Measurements from ENCODE around the gene CLK2. TPM values are rescaled to one million over a fixed set of nuclear protein-coding genes. Genes with fewer than 3 reads are reported as not detected.
A peak's percentile ranks its signal among the peaks of the same experiment; 100 is the strongest.
"Not testable (repeated sequence)": the region's sequence is repeated elsewhere in the genome, so short reads cannot be mapped to it uniquely, and the experiment has no call there.

Gene CLK2
- total RNA-seq, 2 donors from 2014 or later = 54.8 to 57.8 TPM

DNA sequence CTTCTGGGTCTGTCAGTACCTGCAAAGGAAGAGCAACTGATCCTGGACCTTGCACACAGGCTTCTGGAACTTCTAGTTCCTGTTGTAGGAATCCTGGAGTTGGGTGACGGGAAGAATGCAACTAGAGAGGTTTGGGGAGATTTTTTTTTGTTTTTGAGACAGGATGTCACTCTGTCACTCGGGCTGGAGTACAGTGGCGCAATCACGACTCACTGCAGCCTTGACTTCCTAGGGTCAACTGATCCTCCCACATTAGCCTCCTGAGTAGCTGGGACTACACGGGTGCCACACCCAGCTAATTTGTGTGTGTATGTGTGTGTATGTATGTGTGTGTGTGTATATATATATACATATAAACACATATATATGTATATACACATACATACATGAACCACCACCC lies 36.9 kb downstream of the CLK2 start:
- H3K27me3 Mint-ChIP-seq = no peaks in the 10 kb centered on the region
- H3K27ac Mint-ChIP-seq = peak overlapping the region; percentile 67
- H3K4me3 Mint-ChIP-seq = no peak overlapping the region
- DNase-seq (no peak), ATAC-seq (no peak)
- H3K36me3 Mint-ChIP-seq (ENCODE audit: low read depth) = no peaks in the 10 kb centered on the region
- H3K9me3 ChIP-seq (ENCODE audit: control insufficient read depth, low read length, poor library complexity, severe bottlenecking) = no peaks in the 10 kb centered on the region
- peaks cover 24% of the 10 kb centered on the region for H3K4me1 Mint-ChIP-seq

DNA sequence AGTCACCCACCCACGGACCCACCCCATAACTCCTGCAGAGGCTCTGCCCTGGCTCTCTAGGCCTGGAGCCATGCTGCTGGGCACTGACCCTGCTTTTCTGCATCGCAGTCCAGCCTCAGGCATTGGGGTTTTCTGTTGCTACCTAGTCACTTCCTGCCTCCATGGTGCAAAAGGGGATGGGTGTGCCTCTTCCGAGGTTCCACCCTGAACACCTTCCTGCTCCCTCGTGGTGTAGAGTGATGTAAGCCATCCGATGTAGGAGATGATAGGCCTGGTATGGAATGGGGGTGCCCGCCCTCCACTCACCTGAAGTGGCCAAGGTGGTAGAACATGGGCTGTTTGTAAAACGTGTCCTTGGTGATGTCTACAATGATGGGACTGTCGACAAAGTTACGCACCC lies 37.9 kb downstream of the CLK2 start:
- Mint-ChIP-seq H3K4me3 (peak overlapping the region; percentile 58), H3K4me1 (peaks cover 15% of the 10 kb centered on the region), H3K27ac (peak overlapping the region; percentile 67)
- H3K27me3 Mint-ChIP-seq; H3K36me3 Mint-ChIP-seq (ENCODE audit: low read depth); H3K9me3 ChIP-seq (ENCODE audit: control insufficient read depth, low read length, poor library complexity, severe bottlenecking); DNase-seq: not testable (repeated sequence)
- ATAC-seq = peak; percentile 89

DNA sequence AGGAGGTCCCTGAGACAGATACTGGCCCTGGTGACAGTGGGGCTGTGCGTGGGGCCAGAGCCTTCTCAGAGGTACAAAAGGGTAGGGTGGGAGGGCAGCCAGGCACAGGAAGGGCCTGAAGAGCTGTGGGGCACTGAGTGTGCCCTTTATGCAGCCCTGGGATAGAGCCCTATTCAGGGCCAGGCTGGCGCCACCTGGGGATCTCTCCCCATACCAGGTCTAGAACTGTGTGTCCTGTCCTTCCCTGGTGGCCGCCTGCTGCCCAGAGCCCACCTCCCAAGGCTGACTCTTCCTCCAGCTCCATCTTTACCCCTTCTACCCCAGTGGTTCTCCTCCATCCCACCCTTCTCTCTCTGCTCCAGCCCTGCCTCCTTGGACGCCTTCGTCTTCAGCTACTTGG lies 39.8 kb downstream of the CLK2 start:
- H3K9me3 ChIP-seq (ENCODE audit: control insufficient read depth, low read length, poor library complexity, severe bottlenecking); ATAC-seq; H3K27me3 Mint-ChIP-seq; H3K27ac Mint-ChIP-seq; H3K36me3 Mint-ChIP-seq (ENCODE audit: low read depth); H3K4me3 Mint-ChIP-seq; DNase-seq: not testable (repeated sequence)
- peaks cover 17% of the 10 kb centered on the region for H3K4me1 Mint-ChIP-seq

DNA sequence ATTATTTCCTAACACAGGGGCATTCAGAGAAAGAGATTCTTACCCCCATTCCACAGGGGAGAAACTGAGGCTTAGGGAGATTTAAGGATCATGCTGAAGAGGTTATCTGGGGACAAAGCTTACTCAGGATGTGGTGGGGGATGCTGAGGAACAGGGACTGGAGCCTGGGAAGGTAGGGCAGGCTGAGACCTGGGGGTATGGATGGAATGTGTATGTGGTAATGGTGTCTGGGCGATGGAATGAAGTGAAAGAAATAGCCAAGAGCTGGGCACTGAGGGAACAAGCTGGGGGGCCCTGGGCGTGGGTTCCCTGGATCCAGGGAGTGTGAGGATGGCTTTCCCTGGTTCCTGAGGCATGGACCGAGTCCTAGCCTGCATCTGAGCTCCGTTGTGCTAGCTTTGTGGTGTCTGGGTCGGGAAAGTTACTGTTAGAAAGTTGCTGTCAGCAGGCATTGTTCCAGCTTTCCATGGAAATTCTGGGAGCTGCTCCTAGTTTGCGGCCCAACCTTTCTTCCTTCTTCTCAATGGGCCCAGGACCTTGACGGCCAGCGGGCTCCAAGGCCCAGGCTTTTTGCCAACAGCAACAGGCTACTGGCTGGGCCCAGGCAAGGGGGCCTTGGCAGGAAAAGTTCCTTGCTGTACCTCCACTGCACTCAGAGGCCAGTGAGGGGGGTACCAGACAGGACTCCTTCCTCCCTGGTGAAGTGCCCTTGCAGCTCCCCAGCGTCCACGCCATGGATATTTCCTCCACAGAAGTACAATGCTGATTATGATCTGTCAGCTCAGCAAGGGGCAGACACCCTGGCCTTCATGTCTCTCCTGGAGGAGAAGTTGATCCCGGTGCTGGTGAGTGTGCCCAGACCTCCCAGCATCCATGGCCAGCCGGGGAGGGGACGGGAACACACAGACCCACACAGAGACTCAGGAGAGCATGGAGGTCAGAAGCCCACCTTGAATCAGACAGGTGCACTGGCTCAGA lies 41.0 kb downstream of the CLK2 start:
- H3K27ac Mint-ChIP-seq = peak overlapping the region; percentile 89
- not testable (repeated sequence) for ATAC-seq; H3K27me3 Mint-ChIP-seq; DNase-seq; H3K4me3 Mint-ChIP-seq; H3K9me3 ChIP-seq (ENCODE audit: control insufficient read depth, low read length, poor library complexity, severe bottlenecking); H3K36me3 Mint-ChIP-seq (ENCODE audit: low read depth)
- peaks cover 21% of the 10 kb centered on the region for H3K4me1 Mint-ChIP-seq

DNA sequence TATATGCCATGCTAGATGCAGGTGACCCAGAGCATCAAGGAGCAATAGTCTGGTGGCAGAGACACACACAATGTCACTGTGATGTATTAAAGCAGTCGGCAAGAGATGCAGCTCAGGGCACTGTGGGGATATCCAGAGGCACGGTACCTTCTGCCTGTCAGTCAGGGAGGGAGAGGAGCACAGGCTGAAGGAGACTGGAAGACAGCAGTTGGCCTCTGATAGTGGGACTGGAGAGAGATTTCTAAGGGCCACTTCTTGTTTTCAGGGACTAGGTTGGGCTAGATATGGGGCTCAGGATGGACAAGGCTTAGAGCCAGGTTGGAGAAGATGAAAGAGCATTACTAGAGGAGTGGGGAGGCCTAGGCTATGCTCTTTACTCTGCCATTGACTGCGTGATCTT lies 42.0 kb downstream of the CLK2 start:
- peak overlapping the region; percentile 89 for H3K27ac Mint-ChIP-seq

DNA sequence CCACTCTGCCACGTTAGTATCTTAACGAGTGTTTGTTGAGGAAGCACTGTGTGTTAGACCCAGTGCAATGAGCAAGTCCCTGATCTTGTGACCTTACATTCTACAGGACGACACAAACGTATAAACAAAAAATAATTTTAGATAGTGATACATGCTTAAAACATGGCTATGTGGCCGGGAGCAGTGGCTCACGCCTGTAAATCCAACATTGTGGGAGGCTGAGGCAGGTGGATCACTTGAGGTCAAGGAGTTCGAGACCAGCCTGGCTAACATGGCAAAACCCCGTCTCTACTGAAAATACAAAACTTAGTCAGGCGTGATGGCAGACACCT lies 45.2 kb downstream of the CLK2 start:
- Mint-ChIP-seq H3K4me3 (peak overlapping the region; percentile 78), H3K4me1 (peaks cover 26% of the 10 kb centered on the region), H3K27me3 (no peaks in the 10 kb centered on the region), H3K36me3 (ENCODE audit: low read depth) (no peaks in the 10 kb centered on the region), H3K27ac (peak overlapping the region; percentile 99)
- no peaks in the 10 kb centered on the region for H3K9me3 ChIP-seq (ENCODE audit: control insufficient read depth, low read length, poor library complexity, severe bottlenecking)
- no peak for DNase-seq
- ATAC-seq = no peak

More for the DNA sequence above, 42.0 kb downstream of the CLK2 start:
- not testable (repeated sequence) for H3K4me3 Mint-ChIP-seq; DNase-seq; H3K36me3 Mint-ChIP-seq (ENCODE audit: low read depth); H3K27me3 Mint-ChIP-seq; ATAC-seq; H3K9me3 ChIP-seq (ENCODE audit: control insufficient read depth, low read length, poor library complexity, severe bottlenecking)
- peaks cover 25% of the 10 kb centered on the region for H3K4me1 Mint-ChIP-seq

DNA sequence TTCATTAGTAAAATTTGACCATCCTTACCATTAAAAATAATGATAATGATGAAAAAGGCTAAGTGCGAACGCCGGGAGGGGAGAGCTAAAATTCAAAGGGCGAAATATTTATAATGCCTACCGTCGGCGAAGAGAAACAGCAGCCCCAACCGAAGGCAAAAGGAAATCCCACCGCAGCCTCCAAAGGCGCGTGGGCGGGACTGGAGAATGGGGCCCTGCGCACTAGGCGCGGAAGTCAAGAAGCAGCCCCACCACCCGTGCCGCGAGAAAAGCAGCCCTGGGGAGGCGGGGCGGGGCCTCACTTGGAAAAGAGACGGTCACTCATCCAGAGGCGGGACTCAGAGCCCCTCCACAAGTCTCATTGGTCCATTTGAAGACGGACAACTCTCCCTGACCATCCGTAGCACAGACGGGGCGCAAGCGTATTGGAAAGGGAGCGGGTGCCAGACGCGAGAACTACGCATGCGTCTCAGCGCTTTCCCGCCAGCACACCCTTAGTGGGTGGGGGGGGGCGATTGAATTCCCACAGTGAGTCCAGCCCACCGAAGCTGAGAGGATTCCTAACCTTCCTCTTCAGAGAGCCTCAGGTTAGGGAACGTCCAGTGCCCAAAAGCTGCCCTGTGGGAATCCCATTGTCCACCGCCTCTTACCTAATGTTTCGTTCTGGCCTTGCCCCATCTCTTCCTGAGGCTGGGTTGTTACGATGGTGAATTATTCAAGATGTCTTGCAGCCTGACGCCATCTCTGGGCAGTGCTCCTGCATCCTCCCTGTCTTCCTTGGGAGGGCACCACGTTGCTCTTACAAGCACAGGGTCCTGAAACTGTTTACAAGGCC lies 45.8 kb downstream of the CLK2 start:
- ATAC-seq (peak; percentile 95), DNase-seq (peak; percentile 92 to 97 (median 96))
- Mint-ChIP-seq H3K27ac (peak overlapping the region; percentile 99), H3K4me1 (peaks cover 26% of the 10 kb centered on the region), H3K36me3 (ENCODE audit: low read depth) (no peaks in the 10 kb centered on the region), H3K27me3 (no peaks in the 10 kb centered on the region), H3K4me3 (peak overlapping the region; percentile 94)
- H3K9me3 ChIP-seq (ENCODE audit: control insufficient read depth, low read length, poor library complexity, severe bottlenecking) = no peaks in the 10 kb centered on the region

DNA sequence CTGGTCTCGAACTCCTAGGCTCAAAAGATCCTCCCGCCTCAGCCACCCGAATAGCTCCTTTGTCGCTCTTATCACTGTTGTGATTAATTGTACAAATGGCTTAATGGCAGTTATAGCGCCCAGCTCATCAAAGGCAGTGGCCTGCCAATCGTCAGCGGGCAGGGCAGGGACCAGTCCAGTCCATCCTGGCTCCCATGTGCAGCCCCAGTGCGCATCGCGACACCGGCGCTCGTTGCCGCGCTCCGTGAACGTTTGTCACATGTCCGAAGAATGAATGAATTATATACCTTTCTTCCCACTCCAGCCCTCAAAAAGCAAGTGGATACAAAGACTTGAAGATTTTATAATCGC lies 46.4 kb downstream of the CLK2 start:
- Mint-ChIP-seq H3K36me3 (ENCODE audit: low read depth) (no peaks in the 10 kb centered on the region), H3K27me3 (no peaks in the 10 kb centered on the region), H3K4me1 (peaks cover 26% of the 10 kb centered on the region), H3K4me3 (peak overlapping the region; percentile 94), H3K27ac (peak overlapping the region; percentile 99)
- ATAC-seq (peak; percentile 10), DNase-seq (no peak)
- H3K9me3 ChIP-seq (ENCODE audit: control insufficient read depth, low read length, poor library complexity, severe bottlenecking) = no peaks in the 10 kb centered on the region

DNA sequence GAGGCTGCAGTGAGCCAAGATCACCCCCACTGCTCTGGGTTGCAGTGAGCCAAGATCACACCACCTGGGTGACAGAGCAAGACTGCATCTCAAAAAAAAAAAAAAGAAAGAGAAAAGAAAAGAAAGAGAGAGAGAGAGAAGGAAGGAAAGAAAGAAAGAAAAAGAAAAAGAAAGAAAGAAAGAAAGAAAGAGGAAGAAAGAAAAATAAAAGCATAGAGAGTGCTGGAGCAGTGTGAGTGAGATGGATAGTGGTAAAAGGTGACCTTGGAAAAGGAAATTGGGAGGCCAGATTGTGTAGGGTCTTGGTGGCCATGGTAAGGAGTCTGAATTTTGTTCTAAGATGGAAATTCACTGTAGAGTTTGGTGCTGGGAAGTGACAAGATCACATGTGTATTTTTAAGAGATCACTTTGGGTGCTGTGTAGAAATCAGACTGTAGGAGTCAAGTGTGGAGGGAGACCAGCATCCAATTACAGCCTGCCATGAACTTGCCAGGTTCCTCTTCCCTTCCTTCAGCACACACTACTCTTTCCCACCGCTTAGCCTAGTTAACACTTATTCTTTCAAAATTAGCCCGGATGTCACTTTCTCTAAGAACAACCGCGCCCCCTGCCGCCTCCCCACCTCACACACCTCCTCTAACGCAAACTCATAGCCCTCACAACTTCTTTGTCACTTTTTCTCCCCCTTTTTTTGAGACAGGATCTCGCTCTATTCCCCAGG lies 47.0 kb downstream of the CLK2 start:
- Mint-ChIP-seq H3K27ac (peak overlapping the region; percentile 99), H3K27me3 (no peaks in the 10 kb centered on the region), H3K4me1 (peaks cover 26% of the 10 kb centered on the region), H3K4me3 (peak overlapping the region; percentile 94), H3K36me3 (ENCODE audit: low read depth) (no peaks in the 10 kb centered on the region)
- H3K9me3 ChIP-seq (ENCODE audit: control insufficient read depth, low read length, poor library complexity, severe bottlenecking) = no peaks in the 10 kb centered on the region
- DNase-seq (peak; percentile 65 to 74 (median 73)), ATAC-seq (peak; percentile 53)

DNA sequence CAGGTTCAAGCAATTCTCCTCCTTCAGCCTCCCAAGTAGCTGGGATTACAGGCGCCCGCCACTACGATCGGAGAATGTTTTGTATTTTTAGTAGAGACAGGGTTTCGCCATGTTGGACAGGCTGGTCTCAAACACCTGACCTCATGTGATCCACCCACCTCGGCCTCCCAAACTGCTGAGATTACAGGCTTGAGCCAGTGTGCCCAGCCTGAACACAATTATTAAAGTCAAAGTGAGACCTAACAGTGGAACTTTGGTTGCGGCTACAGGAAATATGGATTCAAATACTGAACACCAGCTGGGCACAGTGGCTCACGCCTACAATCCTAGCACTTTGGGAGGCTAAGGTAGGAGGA lies 47.9 kb downstream of the CLK2 start:
- DNase-seq; H3K9me3 ChIP-seq (ENCODE audit: control insufficient read depth, low read length, poor library complexity, severe bottlenecking); H3K27me3 Mint-ChIP-seq; H3K36me3 Mint-ChIP-seq (ENCODE audit: low read depth); ATAC-seq: not testable (repeated sequence)
- Mint-ChIP-seq H3K4me1 (peaks cover 26% of the 10 kb centered on the region), H3K4me3 (peak overlapping the region; percentile 94), H3K27ac (peak overlapping the region; percentile 99)

DNA sequence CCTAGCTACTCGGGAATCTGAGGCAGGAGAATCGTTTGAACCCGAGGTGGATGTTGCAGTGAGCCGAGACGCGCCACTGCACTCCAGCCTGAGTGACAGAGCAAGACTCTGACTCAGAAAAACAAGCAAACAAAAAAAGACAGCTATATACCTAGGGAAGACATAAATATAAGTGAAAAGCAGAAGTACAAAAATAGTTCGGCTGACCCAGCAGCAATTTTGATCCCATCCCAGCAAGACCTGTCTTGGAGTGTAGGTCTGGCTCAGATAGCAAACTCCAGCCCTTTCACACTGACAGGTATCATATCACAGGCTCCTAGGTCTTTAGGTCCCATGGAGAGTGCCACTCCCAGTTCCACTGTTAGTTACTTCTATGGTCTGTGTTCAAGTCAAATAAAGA lies 50.3 kb downstream of the CLK2 start:
- H3K36me3 Mint-ChIP-seq (ENCODE audit: low read depth) = no peaks in the 10 kb centered on the region
- no peaks in the 10 kb centered on the region for H3K9me3 ChIP-seq (ENCODE audit: control insufficient read depth, low read length, poor library complexity, severe bottlenecking)
- ATAC-seq (no peak), DNase-seq (no peak)
- no peaks in the 10 kb centered on the region for H3K27me3 Mint-ChIP-seq
- H3K27ac Mint-ChIP-seq = no peak overlapping the region
- peaks cover 37% of the 10 kb centered on the region for H3K4me1 Mint-ChIP-seq
- H3K4me3 Mint-ChIP-seq = no peak overlapping the region

DNA sequence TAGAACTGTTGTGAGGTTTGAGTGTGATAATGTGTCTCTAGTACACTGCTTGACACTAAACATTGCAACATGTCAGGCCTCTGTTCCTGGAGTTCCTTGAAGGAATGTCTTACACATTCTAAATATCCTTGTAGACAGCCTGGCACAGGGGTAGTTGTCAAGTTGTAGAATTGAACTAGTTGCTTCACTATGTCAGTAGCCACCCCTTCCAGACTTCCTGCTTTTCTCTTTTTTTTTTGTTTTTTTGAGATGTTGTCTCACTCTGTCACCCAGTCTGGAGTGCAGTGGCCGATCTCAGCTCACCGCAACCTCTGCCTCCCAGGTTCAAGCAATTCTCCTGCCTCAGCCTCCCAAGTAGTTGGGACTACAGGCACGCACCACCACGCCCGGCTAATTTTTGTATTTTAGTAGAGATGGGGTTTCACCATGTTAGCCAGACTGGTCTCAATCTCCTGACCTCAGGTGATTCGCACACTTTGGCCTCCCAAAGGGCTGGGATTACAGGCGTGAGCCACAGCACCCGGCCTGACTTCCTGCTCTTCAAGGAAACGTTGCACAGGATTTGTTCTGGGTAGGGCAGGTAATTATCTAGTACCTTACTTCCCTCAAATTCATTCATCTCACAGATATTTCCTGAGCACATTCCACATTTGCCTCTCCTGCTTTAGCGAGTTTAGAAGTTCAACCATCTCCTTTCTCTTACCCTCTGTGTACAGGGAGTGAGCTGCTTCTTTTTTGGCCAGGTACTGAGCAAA lies 52.9 kb downstream of the CLK2 start:
- not testable (repeated sequence) for H3K36me3 Mint-ChIP-seq (ENCODE audit: low read depth); H3K27me3 Mint-ChIP-seq; DNase-seq; ATAC-seq; H3K4me3 Mint-ChIP-seq; H3K9me3 ChIP-seq (ENCODE audit: control insufficient read depth, low read length, poor library complexity, severe bottlenecking)
- Mint-ChIP-seq H3K27ac (peak overlapping the region; percentile 41), H3K4me1 (peaks cover 23% of the 10 kb centered on the region)

Data from T-helper 17 cell (primary cell).